Measurements from ENCODE around the gene ZNRF1. TPM values are rescaled to one million over a fixed set of nuclear protein-coding genes. Genes with fewer than 3 reads are reported as not detected.
A peak's percentile ranks its signal among the peaks of the same experiment; 100 is the strongest.

The ZNRF1 gene
- total and polyA plus RNA-seq, 2 of the 13 experiments (the other 11 are each of a cell fraction or from before 2014, with no cell fraction given), result 43.9 to 58.7 TPM

- no peak for TF ChIP-seq STAT6 (CRISPR knock-in tag; IDR thresholded peaks at IDR 0.05; ENCODE audit: borderline replicate concordance)
- TF ChIP-seq ZNF670 (CRISPR knock-in tag; IDR thresholded peaks at IDR 0.05; ENCODE audit: borderline replicate concordance), result no peak
- TF ChIP-seq ZNF770 (CRISPR knock-in tag; IDR thresholded peaks at IDR 0.05), result peak; percentile 85
- TF ChIP-seq ZBTB20 (CRISPR knock-in tag; IDR thresholded peaks at IDR 0.05; ENCODE audit: borderline replicate concordance, low read depth), result no peak
- no peak for TF ChIP-seq GPBP1L1 (CRISPR knock-in tag; IDR thresholded peaks at IDR 0.05)
- TF ChIP-seq JARID2 (CRISPR knock-in tag; IDR thresholded peaks at IDR 0.05; ENCODE audit: insufficient replicate concordance), result no peak
- TF ChIP-seq ZNF225 (CRISPR knock-in tag; IDR thresholded peaks at IDR 0.05), result no peak
- no peak for TF ChIP-seq NFE2L1 (CRISPR knock-in tag; IDR thresholded peaks at IDR 0.05; ENCODE audit: borderline replicate concordance)
- no peak for TF ChIP-seq ZNF546 (CRISPR knock-in tag; conservative IDR thresholded peaks at IDR 0.05)
Observed at GRCh38 chr16:75026892-75027391, 28.1 kb downstream of the ZNRF1 start (continued).

Data from HepG2 (cell line).